T-helper 1 cell treated with Interleukin-12 subunit alpha and Interleukin-12 subunit beta and Interleukin-4 antibody, amounts not matched to agents 30 ng/mL and 1 ng/mL, for 36 hours (primary cell): Measurements from ENCODE around the gene GPR15LG. TPM values are rescaled to one million over a fixed set of nuclear protein-coding genes. Genes with fewer than 3 reads are reported as not detected.
"Not testable (repeated sequence)": the region's sequence is repeated elsewhere in the genome, so short reads cannot be mapped to it uniquely, and the experiment has no call there.

Source experiments
- intact Hi-C: fragments of 100-400 bp; cut with micrococcal nuclease; formaldehyde crosslinking; loops from one replicate; pipeline ENCODE4 v1.15.1; 2024
- total RNA-seq: library from RNA; stranded (reverse); gene quantifications from 2 replicates; pipeline ENCODE4 v1.2.3, GENCODE V29; 2022

Gene GPR15LG
- not detected in 2 replicates for total RNA-seq

DNA sequence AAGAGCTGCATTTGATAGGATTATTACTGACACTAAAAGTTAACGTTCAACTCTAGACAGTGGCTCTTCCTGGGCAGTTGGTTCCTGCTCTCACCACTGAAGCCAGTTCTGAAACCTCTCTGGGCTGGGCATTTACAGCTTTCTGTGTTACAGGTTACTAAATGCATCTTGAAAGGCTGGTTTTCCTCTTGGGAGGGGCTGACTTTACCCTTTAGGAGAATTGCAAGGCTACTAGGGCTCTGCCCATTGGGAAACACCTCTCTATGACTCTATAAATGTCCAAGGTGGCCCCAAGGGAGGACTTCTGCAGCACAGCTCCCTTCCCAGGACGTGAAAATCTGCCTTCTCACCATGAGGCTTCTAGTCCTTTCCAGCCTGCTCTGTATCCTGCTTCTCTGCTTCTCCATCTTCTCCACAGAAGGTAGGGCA is at the start of gene GPR15LG:
Gene GPR15LG (plus strand): TSS at position 301 of the 429 bp plus-strand sequence. CDS start 51 bp downstream, at position 352.
- intact Hi-C loops, result no loop called here

DNA sequence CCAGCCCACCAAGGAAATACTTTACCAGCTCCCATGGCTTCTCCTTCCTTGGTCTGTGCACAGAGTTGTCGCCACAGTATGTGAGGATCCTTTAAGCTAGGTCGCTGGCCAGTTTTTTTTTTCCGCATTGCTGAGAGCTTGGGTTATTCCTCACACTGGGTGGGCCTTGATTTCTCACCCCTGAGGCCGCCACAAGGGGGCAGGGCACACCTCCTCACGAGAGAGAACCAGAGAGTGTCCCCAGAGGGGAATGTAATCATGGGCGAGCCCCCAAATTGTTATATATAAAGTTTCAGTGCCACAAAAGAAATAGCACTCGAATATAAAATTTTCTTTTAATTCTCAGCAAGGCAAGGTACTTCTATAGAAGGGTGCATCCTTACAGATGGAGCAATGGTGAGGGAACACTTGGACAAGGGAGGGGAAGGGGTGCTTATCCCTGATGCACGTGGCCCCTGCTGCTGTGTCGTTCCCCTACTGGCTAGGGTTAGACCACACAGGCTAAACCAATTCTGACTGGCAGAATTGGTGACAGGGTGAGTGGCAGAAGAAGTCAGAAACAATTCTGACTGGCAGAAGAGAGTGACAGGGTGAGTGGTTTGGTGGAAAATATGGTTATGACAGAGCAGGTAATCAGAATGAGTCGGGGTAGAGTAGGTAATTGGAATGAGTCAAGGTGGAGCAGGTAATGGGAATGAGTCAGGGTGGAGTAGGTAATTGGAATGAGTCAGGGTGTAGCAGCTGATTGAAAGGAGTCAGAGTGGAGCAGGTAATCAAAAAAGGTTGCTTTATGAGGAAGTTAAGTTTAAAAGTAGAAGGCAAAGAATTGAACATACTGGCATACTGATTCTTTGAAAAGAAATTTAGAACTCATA is 47.5 kb upstream of the GPR15LG start:
- intact Hi-C loops, result not testable (repeated sequence)

DNA sequence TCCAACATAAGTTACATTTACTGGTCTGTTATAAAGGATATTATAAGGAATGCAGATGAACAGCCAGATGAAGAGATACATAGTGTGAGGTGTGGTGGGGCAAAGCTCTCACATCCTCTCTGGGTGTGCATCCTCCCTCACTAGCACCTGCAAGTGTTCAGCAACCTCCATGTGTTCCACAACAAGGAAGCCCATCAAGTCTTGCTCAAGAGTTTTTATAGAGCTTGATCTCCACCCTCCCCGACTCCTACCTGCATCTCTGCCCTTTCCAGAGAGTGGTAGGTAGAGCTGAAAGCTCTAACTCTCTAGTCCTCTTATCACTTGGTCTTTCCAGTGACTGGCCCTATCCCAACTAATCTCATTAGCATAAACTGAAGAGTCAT is 46.8 kb upstream of the GPR15LG start:
- intact Hi-C loops, result no loop called here

DNA sequence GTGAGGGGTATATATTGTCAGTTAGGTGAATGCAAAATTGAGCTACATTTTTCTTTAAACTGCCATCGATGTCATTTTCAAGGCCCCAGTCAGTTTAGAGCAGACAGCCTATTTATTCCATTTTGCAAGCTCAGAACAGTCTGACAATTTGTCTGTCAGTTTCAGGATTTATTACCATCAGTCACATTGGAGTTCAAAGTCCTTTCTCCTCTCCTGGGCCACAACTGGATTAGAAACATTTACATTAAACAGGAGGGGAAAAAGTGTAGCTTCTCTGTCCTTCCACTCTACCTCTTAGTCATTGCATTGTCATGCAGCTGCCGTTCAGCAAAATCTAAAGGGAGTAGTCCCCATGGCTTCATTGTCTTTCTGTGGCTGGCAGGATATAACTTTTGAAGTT is 37.8 kb upstream of the GPR15LG start:
- intact Hi-C loops, result loop anchor here (5.0 kb wide), 1 partner anchor 131 kb away; no protein-coding TSS in a partner anchor

DNA sequence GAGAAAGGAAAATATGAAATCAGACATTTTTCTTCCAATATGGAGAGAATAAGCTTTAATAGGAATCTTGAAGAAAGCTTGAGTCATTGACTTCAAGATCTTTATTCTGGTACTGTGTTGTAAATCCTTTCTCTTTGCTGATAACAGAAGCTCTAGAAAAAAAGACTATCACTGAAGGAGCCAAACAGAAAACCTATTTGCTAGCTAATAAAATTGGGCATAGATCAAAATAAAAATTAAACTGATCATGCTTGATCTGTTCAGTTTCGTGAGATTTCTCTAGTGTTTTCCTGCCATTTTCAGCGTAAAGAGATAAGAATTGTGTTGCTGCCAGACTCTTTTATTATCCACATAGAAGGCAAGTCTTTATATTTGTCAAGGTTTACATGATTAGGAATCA is 35.8 kb upstream of the GPR15LG start:
- intact Hi-C loops, result loop anchor here (1.0 to 5.0 kb wide), 3 partner anchors 39 to 196 kb away; no protein-coding TSS in a partner anchor

DNA sequence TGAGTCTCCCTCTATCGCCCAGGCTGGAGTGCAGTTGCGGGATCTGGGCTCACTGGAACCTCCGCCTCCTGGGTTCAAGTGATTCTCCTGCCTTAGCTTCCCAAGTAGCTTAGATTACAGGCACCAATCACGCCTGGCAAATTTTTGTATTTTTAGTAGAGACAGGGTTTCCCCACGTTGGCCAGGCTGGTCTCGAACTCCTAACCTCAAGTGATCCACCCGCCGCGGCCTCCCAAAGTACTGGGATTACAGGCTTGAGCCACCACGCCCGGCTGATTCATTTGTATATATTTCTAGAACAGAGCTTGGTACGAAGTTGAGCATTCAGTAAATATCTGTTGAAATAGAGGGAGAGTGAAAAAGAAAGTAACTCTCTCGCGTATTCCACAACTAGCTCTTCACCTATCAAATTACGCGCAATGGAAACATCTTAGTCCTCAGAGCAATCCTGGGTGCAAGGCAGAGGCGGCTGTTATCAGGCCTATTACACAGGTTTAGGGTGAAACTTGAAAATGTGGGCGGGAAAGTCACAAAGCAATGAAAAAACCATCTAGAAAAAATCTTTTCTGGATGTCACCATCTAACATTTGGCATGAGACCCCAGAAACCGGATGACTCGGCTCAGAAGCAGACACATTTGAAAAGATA is 35.0 kb upstream of the GPR15LG start:
- intact Hi-C loops, result loop anchor here (1.0 to 5.0 kb wide), 6 partner anchors 10 to 399 kb away; partner anchors contain the start of gene CCSER2

DNA sequence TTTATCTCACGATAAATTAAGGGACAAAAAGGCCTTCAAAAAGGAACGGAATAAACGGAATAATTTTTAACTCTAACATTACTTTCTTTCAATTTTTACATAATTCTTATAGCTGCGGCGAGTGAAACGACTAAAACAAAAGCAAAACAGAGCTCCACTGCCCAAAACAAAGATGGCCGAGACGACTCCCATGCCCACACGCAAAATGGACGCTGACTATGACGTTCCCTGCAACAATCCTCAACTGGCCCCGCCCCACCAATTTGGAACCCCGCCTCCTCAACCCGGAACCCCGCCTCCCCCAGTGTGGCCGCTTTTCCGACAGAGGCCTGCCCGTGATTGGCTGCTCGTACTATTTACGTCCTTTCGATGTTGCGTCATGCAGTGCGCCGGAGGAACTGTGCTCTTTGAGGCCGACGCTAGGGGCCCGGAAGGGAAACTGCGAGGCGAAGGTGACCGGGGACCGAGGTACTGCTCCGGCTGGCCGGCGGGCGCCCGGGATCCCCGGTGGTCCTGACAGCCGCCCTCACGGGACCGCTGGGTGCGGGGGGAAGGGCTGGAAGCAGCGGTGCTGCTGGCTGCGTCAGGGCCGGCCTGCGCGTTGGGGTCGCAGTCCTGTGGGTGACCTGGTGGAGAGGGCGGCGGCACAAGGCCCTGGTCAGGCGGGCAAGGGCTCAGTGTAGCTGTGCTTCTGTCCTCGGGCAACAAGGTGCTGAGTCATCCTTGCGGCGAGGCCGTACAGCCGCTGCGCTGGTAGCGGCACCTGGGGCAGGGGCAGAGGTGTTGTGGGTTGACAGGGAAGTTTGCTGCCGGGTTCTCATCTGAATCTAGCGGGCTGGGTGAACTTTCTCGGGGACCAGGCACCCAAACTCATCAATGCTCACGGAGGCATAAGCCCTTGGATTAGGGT is 34.2 kb upstream of the GPR15LG start, which contains the start of gene GHITM:
Gene GHITM (plus strand): TSS at position 384 of the 910 bp plus-strand sequence. CDS start 1,992 bp downstream, outside the sequence.
- intact Hi-C loops, result loop anchor here (1.0 to 5.0 kb wide), 5 partner anchors 9 to 398 kb away; partner anchors contain the start of gene CCSER2

DNA sequence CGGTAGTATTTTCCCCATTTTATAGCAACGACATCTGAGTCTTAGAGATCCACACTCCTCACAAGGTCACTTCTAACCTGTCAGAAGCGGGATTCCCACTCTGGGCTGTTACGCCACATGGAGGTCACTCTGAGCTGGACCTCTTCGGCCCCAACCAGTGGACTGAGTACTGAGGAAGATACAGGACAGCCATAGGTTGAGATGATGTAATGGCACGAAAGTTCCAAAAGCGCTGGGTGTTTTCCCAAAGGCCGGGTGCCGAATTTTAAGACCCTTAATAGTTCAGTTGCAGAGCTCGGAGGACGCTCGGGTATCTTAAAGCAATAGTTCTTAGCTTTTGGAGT is 33.6 kb upstream of the GPR15LG start:
- intact Hi-C loops, result no loop called here

DNA sequence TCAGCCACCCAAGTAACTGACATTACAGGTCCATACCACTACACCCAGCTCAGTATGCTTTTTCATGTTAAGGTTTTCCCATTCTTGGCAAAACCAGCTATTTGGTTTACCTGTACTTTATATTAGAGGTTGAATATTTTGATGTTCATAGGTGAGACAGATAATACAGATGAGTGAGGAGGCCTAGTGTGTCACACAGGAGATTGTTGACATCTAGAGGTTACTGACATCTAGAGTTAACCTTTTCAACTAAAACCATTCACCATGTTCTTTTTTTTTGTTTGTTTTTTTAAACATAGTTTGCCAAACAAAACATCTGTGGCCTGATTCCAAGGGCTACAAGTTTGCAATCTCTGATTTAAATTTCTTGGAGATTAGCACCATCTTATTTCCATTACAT is 26.3 kb upstream of the GPR15LG start:
- intact Hi-C loops, result no loop called here

DNA sequence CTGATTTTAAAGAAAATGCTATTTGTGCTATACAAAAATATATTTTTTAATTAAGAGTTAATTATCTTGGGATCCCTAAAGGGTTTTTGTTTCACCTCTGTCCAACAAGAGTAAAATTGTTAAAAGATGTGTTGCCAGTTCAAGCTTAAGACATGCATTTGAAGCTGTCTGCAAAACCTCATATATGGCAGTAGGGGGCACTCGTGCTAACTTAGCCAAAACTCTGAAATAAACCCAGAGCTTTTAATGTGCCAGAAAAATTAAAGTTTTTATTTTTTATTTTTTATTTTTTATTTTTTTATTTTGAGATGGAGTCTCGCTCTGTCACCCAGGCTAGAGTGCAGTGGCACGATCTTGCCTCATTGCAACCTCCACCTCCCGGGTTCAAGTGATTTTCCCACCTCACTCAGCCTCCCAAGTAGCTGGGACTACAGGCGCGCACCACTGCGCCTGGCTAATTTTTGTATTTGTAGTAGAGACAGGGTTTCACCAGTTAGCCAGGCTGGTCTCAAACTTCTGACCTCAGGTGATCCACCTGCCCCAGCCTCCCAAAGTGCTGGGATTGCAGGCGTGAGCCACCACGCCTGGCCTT is 25.5 kb upstream of the GPR15LG start:
- intact Hi-C loops, result loop anchor here (1.0 kb wide), 4 partner anchors 9 to 109 kb away; partner anchors contain the start of gene GHITM

DNA sequence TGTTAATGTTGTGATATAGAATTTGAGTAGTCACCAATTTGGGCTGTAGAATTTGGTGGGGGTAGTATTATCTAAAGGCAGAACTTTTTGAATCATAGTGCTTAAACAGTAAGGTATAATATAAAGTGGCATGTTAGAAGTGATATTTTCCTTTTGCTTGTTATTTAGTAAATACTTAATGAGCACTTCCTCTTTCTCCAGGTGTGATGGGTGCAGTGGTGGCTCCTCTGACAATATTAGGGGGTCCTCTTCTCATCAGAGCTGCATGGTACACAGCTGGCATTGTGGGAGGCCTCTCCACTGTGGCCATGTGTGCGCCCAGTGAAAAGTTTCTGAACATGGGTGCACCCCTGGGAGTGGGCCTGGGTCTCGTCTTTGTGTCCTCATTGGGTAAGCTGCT is 23.7 kb upstream of the GPR15LG start:
- intact Hi-C loops, result no loop called here

DNA sequence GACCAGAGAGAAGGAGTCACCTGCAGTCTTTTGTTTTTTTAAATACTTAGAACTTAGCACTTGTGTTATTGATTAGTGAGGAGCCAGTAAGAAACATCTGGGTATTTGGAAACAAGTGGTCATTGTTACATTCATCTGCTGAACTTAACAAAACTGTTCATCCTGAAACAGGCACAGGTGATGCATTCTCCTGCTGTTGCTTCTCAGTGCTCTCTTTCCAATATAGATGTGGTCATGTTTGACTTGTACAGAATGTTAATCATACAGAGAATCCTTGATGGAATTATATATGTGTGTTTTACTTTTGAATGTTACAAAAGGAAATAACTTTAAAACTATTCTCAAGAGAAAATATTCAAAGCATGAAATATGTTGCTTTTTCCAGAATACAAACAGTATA is 20.8 kb upstream of the GPR15LG start:
- intact Hi-C loops, result no loop called here

DNA sequence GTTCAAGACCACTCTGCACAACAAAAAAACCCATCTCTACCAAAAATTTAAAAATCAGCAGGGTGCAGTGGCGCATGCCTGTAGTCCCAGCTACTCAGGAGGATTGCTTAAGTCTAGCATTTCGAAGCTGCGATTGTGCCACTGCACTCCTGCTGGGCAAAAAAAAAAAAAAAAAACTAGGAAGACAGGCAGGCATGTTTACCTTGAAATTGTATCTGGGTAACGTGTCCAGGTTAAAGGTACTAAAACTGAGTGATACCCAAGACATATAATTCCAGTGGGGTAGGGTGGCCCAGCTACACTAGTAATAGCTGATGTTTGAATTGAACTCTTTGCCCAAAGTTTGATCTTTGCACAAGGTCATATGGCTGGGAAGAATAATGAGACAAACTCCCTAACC is 18.1 kb upstream of the GPR15LG start:
- intact Hi-C loops, result no loop called here

DNA sequence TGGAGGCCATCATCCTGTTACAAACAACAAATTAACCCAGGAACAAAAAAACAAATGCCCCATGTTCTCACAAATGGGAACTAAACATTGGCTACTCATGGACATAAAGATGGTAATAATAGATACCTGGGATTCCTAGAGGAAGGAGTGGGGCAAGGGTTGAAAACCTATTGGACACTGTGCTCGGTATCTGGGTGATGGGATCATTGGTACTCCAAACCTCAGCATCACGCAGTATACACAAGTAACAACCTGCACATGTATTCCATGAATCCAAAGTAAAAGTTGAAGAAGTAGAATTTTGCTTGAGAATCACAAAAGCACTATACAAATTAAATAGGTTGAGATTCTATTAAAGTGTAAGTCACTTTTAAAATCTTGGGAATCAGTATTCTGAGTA is 17.6 kb upstream of the GPR15LG start:
- intact Hi-C loops, result no loop called here

DNA sequence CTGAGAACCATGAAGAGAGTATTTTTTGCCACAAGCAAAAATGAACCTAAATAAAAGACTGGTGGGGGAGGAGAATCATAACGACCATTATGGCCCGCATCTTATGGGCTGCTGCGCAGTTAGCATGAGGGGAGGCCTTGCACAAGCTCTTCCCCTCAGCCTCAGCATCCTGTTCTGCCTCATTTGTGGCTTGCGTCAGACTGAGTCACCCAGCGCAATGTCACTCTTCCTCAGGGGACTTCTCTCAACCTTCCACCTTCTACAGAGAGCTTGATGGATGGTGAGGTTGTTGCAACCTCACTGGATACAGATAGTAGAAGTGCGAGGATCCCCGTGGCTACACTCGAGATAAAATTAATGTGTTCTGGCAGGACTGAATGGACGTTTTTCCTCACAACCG is 16.8 kb upstream of the GPR15LG start:
- intact Hi-C loops, result no loop called here

DNA sequence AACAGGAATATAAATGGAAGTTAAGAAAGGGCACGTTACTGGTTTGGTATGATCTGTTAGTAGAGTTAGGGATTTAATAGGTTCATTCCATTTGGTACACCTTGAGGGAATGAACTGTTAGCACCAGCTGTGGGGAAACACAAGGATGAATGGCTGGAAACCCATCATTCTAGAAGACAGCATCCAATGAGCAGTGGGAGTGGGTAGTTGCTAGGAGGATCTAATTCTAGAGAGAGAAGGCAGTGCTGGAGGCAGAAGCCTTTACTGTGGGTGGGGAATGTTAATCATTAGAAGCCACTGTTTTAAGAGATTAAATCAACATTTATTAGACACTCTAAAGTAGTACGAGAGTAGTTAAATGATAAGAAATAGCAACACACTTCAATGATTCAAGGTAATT is 15.5 kb upstream of the GPR15LG start:
- intact Hi-C loops, result no loop called here

DNA sequence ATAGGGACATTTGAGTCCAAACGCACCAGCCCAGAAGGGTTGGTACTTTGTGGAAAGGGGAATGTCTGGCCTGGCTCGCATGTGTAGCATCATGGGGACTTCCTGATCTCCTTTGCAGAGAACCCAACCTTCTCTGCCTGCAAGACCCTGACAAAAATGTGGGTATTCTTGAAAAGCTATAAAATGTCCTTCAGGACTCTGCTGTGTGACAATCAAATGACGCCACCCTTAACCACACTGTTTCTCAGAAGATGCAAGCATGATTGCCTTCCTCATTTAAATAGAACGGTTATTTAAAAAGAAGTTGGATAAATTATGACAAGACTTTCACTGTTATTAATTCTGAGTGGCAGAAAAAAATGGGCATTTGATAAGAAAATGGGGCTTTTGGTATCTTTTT is 15.1 kb upstream of the GPR15LG start:
- intact Hi-C loops, result no loop called here

DNA sequence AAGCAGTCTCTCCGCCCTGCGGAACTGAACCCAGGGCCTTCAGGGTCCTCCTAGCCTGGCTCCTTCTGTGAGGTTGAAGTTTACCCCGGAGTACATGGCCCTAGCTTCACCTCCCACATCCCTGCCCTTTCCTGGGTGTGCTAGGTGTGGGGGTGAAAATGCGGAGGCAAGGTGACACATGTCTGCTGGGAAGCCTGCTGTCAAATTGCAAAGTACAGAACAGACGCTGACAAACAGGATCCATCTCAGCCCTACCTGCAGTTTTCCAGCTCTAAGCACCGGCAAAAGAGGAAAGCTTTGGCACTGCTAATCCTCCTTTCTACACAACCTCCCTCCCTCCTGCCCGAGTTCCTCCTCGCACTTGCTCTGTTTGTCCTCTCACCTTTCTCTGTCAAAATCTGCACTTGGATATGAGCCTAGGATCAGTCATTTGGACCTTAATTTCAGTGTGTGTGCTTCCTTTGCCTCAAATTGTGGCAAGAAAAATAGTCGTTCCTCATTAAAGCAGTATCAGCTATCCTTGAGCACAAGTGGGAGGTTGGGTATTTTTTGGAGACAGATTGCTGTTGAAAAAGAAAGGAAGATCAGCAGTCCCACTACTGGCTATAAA is 14.4 kb upstream of the GPR15LG start:
- intact Hi-C loops, result no loop called here

DNA sequence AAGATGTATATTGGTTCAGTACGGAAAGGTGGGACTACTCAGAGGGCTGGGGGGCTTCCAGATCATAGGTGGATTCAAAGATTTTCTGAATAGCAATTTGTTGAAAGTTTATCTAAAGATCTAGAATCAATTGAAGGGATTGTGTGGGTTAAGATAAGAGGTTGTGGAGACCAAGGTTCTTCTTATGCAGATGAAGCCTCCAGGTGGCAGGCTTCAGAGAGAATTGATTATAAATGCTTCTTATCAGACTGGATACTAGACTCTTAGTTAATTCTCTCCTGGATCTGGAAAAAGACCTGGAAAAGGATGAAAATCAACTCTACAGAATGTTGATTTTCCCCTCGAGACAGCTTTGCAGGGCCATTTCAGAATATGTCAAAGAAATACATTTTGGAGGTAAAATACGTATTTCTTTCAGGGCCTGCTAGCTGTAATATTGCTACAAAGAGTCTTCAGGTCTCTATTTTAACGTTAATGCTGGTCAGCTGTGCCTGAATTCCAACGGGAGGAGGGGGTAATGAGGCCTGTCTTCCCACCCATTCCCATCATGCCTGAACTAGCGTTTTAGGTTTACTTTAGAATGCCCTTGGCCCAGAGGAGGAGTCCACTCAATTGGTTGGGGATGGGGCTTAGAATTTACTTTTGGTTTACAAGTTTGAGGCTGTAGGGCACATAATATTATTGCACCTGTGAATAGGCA is 12.8 kb upstream of the GPR15LG start:
- intact Hi-C loops, result loop anchor here (1.0 kb wide), 1 partner anchor 44 kb away; no protein-coding TSS in a partner anchor

DNA sequence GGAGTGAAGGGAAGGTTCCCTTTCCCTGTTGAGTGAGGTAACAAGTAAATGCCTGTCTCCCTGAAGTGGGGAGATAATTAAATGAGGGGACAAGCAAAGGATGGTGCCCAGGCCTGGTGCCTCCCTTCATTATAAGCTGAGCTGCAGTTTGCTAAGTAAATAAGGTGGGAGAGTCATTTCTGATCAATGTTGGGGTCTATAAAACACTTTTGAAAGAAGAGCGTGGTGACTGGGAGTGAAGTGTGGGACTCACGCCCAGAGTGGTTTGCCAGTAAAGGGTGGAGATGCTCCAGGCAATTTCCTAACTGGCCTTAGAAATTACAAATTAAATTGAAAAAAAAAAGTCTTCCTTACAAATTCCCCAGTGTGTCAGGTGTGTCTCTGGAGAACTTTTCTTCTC is 9.6 kb upstream of the GPR15LG start:
- intact Hi-C loops, result no loop called here
